Loucy (cell line): ENCODE data around the gene PRR9.

ENCODE experiments used
- CTCF ChIP-seq: fragments of 200-600 bp; sonication (generic); conservative IDR thresholded peaks from 2 replicates; pipeline ENCODE4 v1.5.1; 2014; ENCODE audit warnings: mild to moderate bottlenecking, antibody characterized with exemption, low read length
- EZH2phosphoT487 ChIP-seq: fragments of 200-600 bp; IDR thresholded peaks from 2 replicates; pipeline ENCODE4 v1.6.1; 2018; ENCODE audit warnings: antibody characterized with exemption, mild to moderate bottlenecking, moderate library complexity, borderline replicate concordance

DNA sequence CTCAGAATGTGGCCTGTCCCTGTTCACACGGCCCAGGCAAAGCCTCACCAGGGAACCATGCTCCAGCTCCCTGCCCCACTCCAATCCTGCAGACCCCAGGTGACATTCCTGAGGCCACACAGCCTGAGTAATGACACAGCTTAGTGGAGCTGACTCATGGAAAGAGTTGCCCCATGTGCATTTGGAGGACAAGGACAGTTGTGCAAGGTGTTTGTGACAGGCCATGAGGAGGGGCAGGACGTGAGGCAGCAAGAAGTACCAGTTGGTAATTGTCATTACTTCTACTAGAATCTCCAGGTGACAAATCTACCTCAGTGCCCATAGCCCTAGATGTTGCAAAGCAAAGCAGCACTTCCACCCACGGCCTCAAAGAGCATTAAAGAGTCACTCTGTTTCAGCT, 15.2 kb downstream of the PRR9 start:
- TF ChIP-seq CTCF (no peak), EZH2phosphoT487 (no peak)
